SK-N-SH treated with all-trans-retinoic acid at 6 μM for 48 hours (cell line): ENCODE measurements around the gene MCM10.

Experiments used
- ATAC-seq: fragments of 200-7000 bp; cut with Tn5 transposase; 3 replicates; pipeline ENCODE4 v1.9.1; 2020; ENCODE audit warnings: mild to moderate bottlenecking, moderate library complexity
- ARNTL ChIP-seq: fragments of 450-650 bp; formaldehyde crosslinking; IDR thresholded peaks from 2 replicates; pipeline ENCODE4 v1.5.0; 2020; ENCODE audit warnings: low read depth, mild to moderate bottlenecking, moderate library complexity, borderline replicate concordance
- BACH2 ChIP-seq: fragments of 250-450 bp; sonication (Bioruptor Pico); IDR thresholded peaks from 2 replicates; pipeline ENCODE4 v1.9.0; 2021; ENCODE audit warnings: mild to moderate bottlenecking, borderline replicate concordance
- CSDC2 ChIP-seq: fragments of 250-450 bp; sonication (Bioruptor Pico); IDR thresholded peaks from 2 replicates; pipeline ENCODE4 v1.5.0; 2020; ENCODE audit warnings: mild to moderate bottlenecking, moderate library complexity
- CSRNP3 ChIP-seq: fragments of 250-450 bp; sonication (Bioruptor Pico); IDR thresholded peaks from 2 replicates; pipeline ENCODE4 v1.5.1; 2021; ENCODE audit warnings: mild to moderate bottlenecking, moderate library complexity
- ESRRG ChIP-seq: fragments of 250-450 bp; sonication (Bioruptor Pico); IDR thresholded peaks from 2 replicates; pipeline ENCODE4 v1.6.1; 2021; ENCODE audit warnings: mild to moderate bottlenecking
- GLIS3 ChIP-seq: fragments of 250-450 bp; sonication (Bioruptor Pico); IDR thresholded peaks from 2 replicates; pipeline ENCODE4 v1.5.0; 2020; ENCODE audit warnings: mild to moderate bottlenecking, moderate library complexity
- ISL1 ChIP-seq: fragments of 250-450 bp; sonication (Bioruptor Pico); IDR thresholded peaks from 2 replicates; pipeline ENCODE4 v2.1.2; 2022; ENCODE audit warnings: mild to moderate bottlenecking, moderate library complexity
- OSR1 ChIP-seq: fragments of 250-450 bp; sonication (Bioruptor Pico); IDR thresholded peaks from 2 replicates; pipeline ENCODE4 v1.8.0; 2022; ENCODE audit warnings: moderate library complexity, mild to moderate bottlenecking, inconsistent platforms
- PATZ1 ChIP-seq: fragments of 250-450 bp; sonication (Bioruptor Pico); IDR thresholded peaks from 2 replicates; pipeline ENCODE4 v1.8.0; 2020; ENCODE audit warnings: mild to moderate bottlenecking, moderate library complexity, borderline replicate concordance
- POU6F1 ChIP-seq: fragments of 250-450 bp; sonication (Bioruptor Pico); IDR thresholded peaks from 2 replicates; pipeline ENCODE4 v1.8.0; 2021; ENCODE audit warnings: low read depth, mild to moderate bottlenecking, moderate library complexity, borderline replicate concordance
- RARB ChIP-seq: fragments of 250-450 bp; sonication (Bioruptor Pico); IDR thresholded peaks from 2 replicates; pipeline ENCODE4 v1.8.0; 2021; ENCODE audit warnings: mild to moderate bottlenecking, moderate library complexity
- SNAI2 ChIP-seq: fragments of 250-450 bp; sonication (Bioruptor Pico); IDR thresholded peaks from 2 replicates; pipeline ENCODE4 v1.5.0; 2020; ENCODE audit warnings: mild to moderate bottlenecking, moderate library complexity
- TCF4 ChIP-seq: fragments of 250-450 bp; sonication (Bioruptor Pico); IDR thresholded peaks from 2 replicates; pipeline ENCODE4 v1.8.0; 2021; ENCODE audit warnings: mild to moderate bottlenecking, moderate library complexity, borderline replicate concordance
- TOX ChIP-seq: fragments of 250-450 bp; sonication (Bioruptor Pico); IDR thresholded peaks from 2 replicates; pipeline ENCODE4 v1.8.0; 2021; ENCODE audit warnings: mild to moderate bottlenecking, moderate library complexity, borderline replicate concordance
- TSHZ2 ChIP-seq: fragments of 250-450 bp; sonication (Bioruptor Pico); IDR thresholded peaks from 2 replicates; pipeline ENCODE4 v1.5.0; 2020; ENCODE audit warnings: mild to moderate bottlenecking, moderate library complexity
- ZFP3 ChIP-seq: fragments of 250-450 bp; sonication (Bioruptor Pico); IDR thresholded peaks from 2 replicates; pipeline ENCODE4 v1.5.0; 2020; ENCODE audit warnings: mild to moderate bottlenecking, moderate library complexity
- ZNF565 ChIP-seq: fragments of 450-650 bp; formaldehyde crosslinking; conservative IDR thresholded peaks from 2 replicates; pipeline ENCODE4 v1.5.0; 2020; ENCODE audit warnings: low read depth, mild to moderate bottlenecking, moderate library complexity
- ZNF70 ChIP-seq: fragments of 450-650 bp; formaldehyde crosslinking; IDR thresholded peaks from 2 replicates; pipeline ENCODE4 v1.5.0; 2020; ENCODE audit warnings: mild to moderate bottlenecking, moderate library complexity
- ZNF8 ChIP-seq: fragments of 450-650 bp; formaldehyde crosslinking; IDR thresholded peaks from 2 replicates; pipeline ENCODE4 v1.5.0; 2020; ENCODE audit warnings: mild to moderate bottlenecking, moderate library complexity

MCM10 gene

GRCh38 chr10:13144814-13145213 is 16.5 kb upstream of the MCM10 start (continued):
- TF ChIP-seq PATZ1 (CRISPR knock-in tag), result no peak

GRCh38 chr10:13146379-13146778 is 15.0 kb upstream of the MCM10 start:
- no peak for ATAC-seq

GRCh38 chr10:13147161-13147560 is 14.2 kb upstream of the MCM10 start:
- ATAC-seq, result no peak
- TF ChIP-seq SNAI2 (no peak), GLIS3 (no peak), ESRRG (CRISPR knock-in tag) (no peak), ZNF8 (CRISPR knock-in tag) (no peak), TOX (CRISPR knock-in tag) (no peak), TCF4 (CRISPR knock-in tag) (no peak), ARNTL (CRISPR knock-in tag) (no peak), PATZ1 (CRISPR knock-in tag) (no peak), RARB (CRISPR knock-in tag) (no peak), ISL1 (no peak), ZNF70 (no peak), ZNF565 (CRISPR knock-in tag) (no peak)

More at GRCh38 chr10:13146379-13146778, 15.0 kb upstream of the MCM10 start:
- no peak for TF ChIP-seq SNAI2
- no peak for TF ChIP-seq TSHZ2 (CRISPR knock-in tag)
- no peak for TF ChIP-seq ZNF565 (CRISPR knock-in tag)
- TF ChIP-seq ESRRG (CRISPR knock-in tag), result no peak
- TF ChIP-seq RARB (CRISPR knock-in tag), result no peak
- TF ChIP-seq BACH2 (CRISPR knock-in tag), result no peak
- no peak for TF ChIP-seq ZFP3 (CRISPR knock-in tag)
- TF ChIP-seq CSRNP3, result no peak
- no peak for TF ChIP-seq ZNF70
- no peak for TF ChIP-seq PATZ1 (CRISPR knock-in tag)
- no peak for TF ChIP-seq CSDC2
- no peak for TF ChIP-seq TCF4 (CRISPR knock-in tag)
- TF ChIP-seq GLIS3, result no peak
- no peak for TF ChIP-seq POU6F1 (CRISPR knock-in tag)
- TF ChIP-seq OSR1 (CRISPR knock-in tag), result no peak
